IPS-15b (cell line): ENCODE results near the gene ITGA6.

ENCODE experiments used
- H3K27me3 ChIP-seq: one replicate; pipeline ENCODE4 v1.6.1; 2013; ENCODE audit warnings: low read length; ENCODE audit not compliant: control insufficient read depth, insufficient read depth
- H3K36me3 ChIP-seq: one replicate; pipeline ENCODE4 v1.6.1; 2013; ENCODE audit warnings: low read length; ENCODE audit not compliant: control insufficient read depth, insufficient read depth
- H3K4me1 ChIP-seq: one replicate; pipeline ENCODE4 v1.6.1; 2013; ENCODE audit warnings: mild to moderate bottlenecking, low read length; ENCODE audit not compliant: control insufficient read depth, insufficient read depth
- H3K4me3 ChIP-seq: one replicate; pipeline ENCODE4 v1.5.1; 2013; ENCODE audit warnings: low read depth, low read length
- H3K9ac ChIP-seq: one replicate; pipeline ENCODE4 v1.6.1; 2013; ENCODE audit warnings: low read depth, mild to moderate bottlenecking, low read length
- H3K9me3 ChIP-seq: one replicate; pipeline ENCODE4 v1.6.1; 2013; ENCODE audit warnings: mild to moderate bottlenecking, low read length; ENCODE audit not compliant: control insufficient read depth, insufficient read depth

Gene ITGA6

GRCh38 chr2:172423160-172423559, 4.2 kb upstream of the ITGA6 start:
- H3K4me1 ChIP-seq = peaks cover 17% of the 10 kb centered on the region
- H3K9me3 ChIP-seq = no peaks in the 10 kb centered on the region
- H3K9ac ChIP-seq = no peak overlapping the region
- H3K27me3 ChIP-seq = peaks cover 4% of the 10 kb centered on the region
- no peak overlapping the region for H3K4me3 ChIP-seq
- no peaks in the 10 kb centered on the region for H3K36me3 ChIP-seq

DNA sequence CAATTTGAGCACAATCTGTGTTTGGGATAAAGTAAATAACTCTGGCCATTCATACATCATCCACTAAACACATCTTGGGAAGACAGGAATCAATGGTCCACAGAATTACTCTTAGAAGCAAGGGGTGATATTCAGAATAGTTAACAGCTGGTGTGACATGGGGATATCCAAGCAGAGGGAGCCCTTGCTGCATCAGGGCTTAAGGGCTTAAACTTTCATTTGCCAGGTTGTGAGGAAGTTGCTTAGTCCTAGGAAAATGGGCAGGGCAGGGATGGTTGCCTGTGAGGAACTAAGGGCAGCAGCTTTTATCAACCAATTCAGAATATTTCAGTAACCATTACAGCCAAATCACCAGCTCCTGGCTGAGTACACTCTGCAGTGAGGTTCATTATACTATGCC, 2.0 kb upstream of the ITGA6 start:
- peaks cover 26% of the 10 kb centered on the region for H3K4me1 ChIP-seq
- H3K9me3 ChIP-seq = no peaks in the 10 kb centered on the region
- H3K27me3 ChIP-seq = peaks cover 4% of the 10 kb centered on the region
- H3K9ac ChIP-seq = no peak overlapping the region
- no peaks in the 10 kb centered on the region for H3K36me3 ChIP-seq
- no peak overlapping the region for H3K4me3 ChIP-seq

DNA sequence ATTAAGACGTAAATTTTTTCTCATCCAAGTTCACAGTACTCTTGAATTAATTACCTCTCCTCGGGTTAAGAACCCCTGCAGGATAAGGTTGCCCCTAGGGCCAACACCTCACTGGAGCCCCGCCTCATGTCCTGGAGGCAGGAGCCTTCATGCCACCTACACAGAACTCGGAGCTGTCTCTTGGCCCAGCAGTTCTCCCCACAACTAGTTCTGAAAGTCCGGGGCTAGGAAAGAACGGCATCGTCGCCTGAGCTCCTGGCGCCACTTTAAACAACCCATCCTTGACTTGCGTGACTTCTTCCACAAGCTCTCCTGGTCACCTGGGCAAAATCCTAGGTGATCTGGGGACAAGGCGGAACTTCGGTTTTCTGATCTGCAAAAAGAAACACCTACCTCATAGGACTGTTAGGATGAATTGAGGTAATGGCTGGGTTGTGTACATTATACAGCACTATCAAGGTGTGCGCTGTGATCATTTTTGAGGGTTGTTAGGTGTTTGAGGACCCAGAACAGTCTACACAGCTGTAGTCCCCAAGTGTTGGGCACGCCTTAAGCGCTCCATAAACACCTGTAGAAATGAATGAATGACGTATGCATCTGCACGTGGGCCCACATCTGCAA, 641 bp upstream of the ITGA6 start:
- no peaks in the 10 kb centered on the region for H3K36me3 ChIP-seq
- H3K27me3 ChIP-seq = peaks cover 4% of the 10 kb centered on the region
- H3K9me3 ChIP-seq = no peaks in the 10 kb centered on the region
- H3K4me1 ChIP-seq = peaks cover 28% of the 10 kb centered on the region
- no peak overlapping the region for H3K9ac ChIP-seq
- H3K4me3 ChIP-seq = peak overlapping the region; percentile 83

- peak overlapping the region; percentile 71 for H3K9ac ChIP-seq
- peaks cover 29% of the 10 kb centered on the region for H3K4me1 ChIP-seq
- H3K4me3 ChIP-seq = peak overlapping the region; percentile 83
Measured at GRCh38 chr2:172427990-172428831, 825 bp downstream of the ITGA6 start.

DNA sequence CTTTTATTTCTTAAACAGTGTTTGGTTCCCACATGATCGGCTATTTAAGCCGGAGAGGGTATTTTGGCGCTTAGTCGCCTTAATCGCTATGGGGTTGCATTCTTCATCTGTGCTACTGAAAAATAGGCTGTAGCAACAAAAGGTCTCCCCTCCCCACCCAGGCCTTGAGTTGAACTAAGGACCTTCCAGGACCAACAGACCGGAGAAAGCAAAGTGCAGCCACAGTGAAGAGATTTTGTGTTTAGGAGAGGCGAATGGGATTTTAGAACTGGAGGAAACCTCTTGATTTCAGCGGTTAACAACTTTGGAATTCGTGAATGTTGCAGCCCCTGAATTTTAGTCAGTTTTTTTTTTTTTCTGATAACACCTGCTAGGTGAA, 1.4 kb downstream of the ITGA6 start:
- H3K36me3 ChIP-seq = no peaks in the 10 kb centered on the region
- H3K9me3 ChIP-seq = no peaks in the 10 kb centered on the region
- H3K4me3 ChIP-seq = peak overlapping the region; percentile 83
- H3K4me1 ChIP-seq = peaks cover 34% of the 10 kb centered on the region
- H3K9ac ChIP-seq = peak overlapping the region; percentile 70
- peaks cover 4% of the 10 kb centered on the region for H3K27me3 ChIP-seq

More at GRCh38 chr2:172427990-172428831, 825 bp downstream of the ITGA6 start:
- no peaks in the 10 kb centered on the region for H3K36me3 ChIP-seq
- H3K27me3 ChIP-seq = peaks cover 4% of the 10 kb centered on the region
- no peaks in the 10 kb centered on the region for H3K9me3 ChIP-seq

- peaks cover 4% of the 10 kb centered on the region for H3K27me3 ChIP-seq
- H3K4me3 ChIP-seq = peak overlapping the region; percentile 83
- H3K4me1 ChIP-seq = peaks cover 39% of the 10 kb centered on the region
Measured at GRCh38 chr2:172429301-172429968, 2.0 kb downstream of the ITGA6 start.

DNA sequence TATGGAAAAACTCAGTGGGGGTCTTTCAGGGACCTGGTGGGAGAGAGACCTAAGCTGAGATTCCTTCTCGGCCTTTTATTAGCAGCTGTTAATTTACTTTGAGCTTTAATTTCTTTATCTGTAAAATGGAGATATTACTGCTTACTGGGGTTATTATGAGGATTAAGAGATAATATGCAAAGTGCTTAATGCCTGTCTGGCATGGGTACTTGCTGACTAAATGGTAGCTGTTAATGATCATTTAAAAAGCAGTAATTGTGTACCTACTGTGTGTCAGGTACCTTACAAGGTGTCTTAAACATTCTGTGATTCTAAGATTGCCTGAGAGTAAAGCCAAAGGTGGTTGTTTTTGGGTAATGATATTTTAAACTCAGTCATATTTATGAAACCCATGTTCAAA, 2.6 kb downstream of the ITGA6 start:
- peaks cover 44% of the 10 kb centered on the region for H3K4me1 ChIP-seq
- no peaks in the 10 kb centered on the region for H3K9me3 ChIP-seq
- peak overlapping the region; percentile 83 for H3K4me3 ChIP-seq
- no peaks in the 10 kb centered on the region for H3K36me3 ChIP-seq
- H3K27me3 ChIP-seq = peaks cover 4% of the 10 kb centered on the region
- H3K9ac ChIP-seq = no peak overlapping the region

More at GRCh38 chr2:172429301-172429968, 2.0 kb downstream of the ITGA6 start:
- Histone ChIP-seq H3K36me3 (no peaks in the 10 kb centered on the region), H3K9me3 (no peaks in the 10 kb centered on the region), H3K9ac (peak overlapping the region; percentile 62)

DNA sequence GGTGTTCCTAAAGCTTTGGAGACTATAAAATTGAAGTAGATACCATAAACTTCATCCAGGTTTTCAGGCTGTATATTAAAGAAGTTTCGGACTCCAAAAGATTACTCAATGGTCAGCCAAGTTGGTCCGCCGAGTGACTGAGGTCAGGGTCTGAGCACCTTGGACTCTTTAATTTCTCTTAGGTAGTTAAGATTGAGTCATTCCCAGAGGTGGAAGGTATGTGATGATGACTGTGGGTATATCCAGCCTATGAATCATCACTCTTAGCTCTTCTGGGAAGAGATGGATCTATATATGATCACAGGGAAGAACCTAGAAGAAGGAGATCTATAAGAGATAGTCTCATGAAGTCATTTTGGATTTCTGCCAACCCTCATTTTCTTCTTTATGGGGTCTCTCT, 3.3 kb downstream of the ITGA6 start:
- Histone ChIP-seq H3K36me3 (no peaks in the 10 kb centered on the region), H3K9ac (no peak overlapping the region), H3K4me3 (no peak overlapping the region), H3K27me3 (peaks cover 4% of the 10 kb centered on the region), H3K4me1 (peaks cover 46% of the 10 kb centered on the region), H3K9me3 (no peaks in the 10 kb centered on the region)

GRCh38 chr2:172431463-172431862, 4.1 kb downstream of the ITGA6 start:
- H3K27me3 ChIP-seq = peaks cover 4% of the 10 kb centered on the region
- H3K4me3 ChIP-seq = no peak overlapping the region
- peaks cover 48% of the 10 kb centered on the region for H3K4me1 ChIP-seq
- H3K9ac ChIP-seq = no peak overlapping the region
- H3K36me3 ChIP-seq = no peaks in the 10 kb centered on the region
- H3K9me3 ChIP-seq = no peaks in the 10 kb centered on the region

DNA sequence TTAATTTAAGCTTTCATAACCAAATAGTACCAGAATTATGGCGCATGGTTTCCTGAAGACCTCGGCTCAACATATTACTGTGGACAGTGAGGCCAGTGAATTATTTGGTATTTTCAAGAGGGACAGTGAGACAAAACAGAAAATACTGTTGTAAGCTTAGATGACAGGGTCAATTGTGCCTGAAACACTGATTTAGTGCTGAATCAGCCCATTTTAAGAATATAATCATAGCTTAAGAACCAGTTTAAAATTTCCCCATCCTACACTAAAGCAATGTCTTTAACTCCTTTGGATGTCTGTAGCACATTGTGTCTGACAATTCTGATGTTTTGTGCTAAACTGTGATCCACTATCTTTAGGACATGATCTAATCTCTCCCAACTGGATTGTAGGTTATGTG, 4.6 kb downstream of the ITGA6 start:
- no peaks in the 10 kb centered on the region for H3K9me3 ChIP-seq
- H3K36me3 ChIP-seq = no peaks in the 10 kb centered on the region
- H3K4me1 ChIP-seq = peaks cover 49% of the 10 kb centered on the region
- no peak overlapping the region for H3K4me3 ChIP-seq
- no peak overlapping the region for H3K9ac ChIP-seq
- no peaks in the 10 kb centered on the region for H3K27me3 ChIP-seq

DNA sequence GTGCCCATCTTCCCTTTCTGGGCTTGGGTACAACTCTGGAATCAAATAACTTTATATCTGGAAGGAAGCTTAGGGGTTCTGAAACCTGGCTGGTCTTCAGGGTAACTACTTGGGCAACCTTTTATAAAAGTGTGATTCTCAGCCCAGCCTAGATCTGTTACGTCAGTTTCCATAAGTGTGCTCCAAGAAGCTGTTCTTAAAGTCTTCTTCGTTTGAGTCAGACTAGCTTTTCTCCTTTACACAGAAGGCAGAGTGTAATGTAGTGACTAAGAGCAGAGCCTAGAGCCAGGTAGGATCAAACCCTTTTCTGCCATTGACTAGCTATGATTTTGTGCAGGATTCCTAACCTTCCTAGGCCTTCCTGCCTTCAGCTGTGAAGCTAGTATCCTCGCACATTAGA, 5.8 kb downstream of the ITGA6 start:
- no peaks in the 10 kb centered on the region for H3K27me3 ChIP-seq
- no peak overlapping the region for H3K4me3 ChIP-seq
- no peaks in the 10 kb centered on the region for H3K36me3 ChIP-seq
- no peaks in the 10 kb centered on the region for H3K9me3 ChIP-seq
- H3K4me1 ChIP-seq = peaks cover 55% of the 10 kb centered on the region
- H3K9ac ChIP-seq = no peak overlapping the region
